GM21576 (cell line): Measurements from ENCODE around the gene YTHDC1.
"Not testable (repeated sequence)": the region's sequence is repeated elsewhere in the genome, so short reads cannot be mapped to it uniquely, and the experiment has no call there.

Experiments used
- ATAC-seq: cut with Tn5 transposase; IDR thresholded peaks from one replicate; pipeline ENCODE4 v1.9.1; 2021; ENCODE audit warnings: mild to moderate bottlenecking, moderate library complexity; ENCODE audit not compliant: unreplicated experiment

Gene YTHDC1

GRCh38 chr4:68349649-68350360 lies at the start of gene YTHDC1:
YTHDC1 (minus strand) TSS chr4:68350090; CDS start chr4:68349753, 337 bp downstream.
- peak; percentile 97 for ATAC-seq

DNA sequence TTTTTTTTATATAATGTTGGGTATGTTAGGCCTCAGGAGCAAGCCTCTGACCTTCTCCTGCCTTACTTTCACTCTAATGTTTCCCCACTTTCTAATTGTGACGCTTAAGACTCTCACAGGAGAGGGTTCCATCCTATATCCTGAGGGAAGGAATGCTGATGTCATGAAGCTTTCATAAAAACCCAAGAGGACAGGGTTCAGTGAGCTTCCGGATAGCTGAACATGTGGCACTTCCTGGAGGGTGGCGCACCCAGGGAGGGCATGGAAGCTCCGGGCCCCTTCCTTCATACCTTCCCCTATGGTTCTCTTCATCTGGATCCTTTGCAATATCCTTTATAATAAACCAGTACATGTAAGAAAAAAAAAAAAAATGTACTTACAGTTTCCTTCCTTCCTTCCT lies 49.4 kb upstream of the YTHDC1 start:
- ATAC-seq = no peak

DNA sequence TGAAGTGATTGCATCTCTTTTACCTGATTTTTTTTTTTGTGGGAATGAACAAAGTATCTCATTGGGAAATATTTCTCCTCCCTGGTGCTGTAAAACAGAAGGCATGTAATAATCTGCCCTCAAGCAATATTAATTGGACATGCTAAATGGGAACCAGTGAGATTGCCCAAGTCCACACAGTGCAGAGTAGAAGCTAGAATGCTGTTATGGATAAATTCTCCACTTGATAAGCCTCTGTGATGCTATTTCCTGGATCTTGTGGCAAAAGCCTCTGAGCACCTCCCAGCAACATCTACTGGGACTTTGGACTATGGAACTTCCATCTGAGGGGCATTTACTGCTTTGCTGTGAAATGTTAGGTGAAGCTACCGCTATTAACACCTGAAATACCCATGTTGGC lies 46.9 kb upstream of the YTHDC1 start:
- ATAC-seq = no peak

- no peak for ATAC-seq
Measured at GRCh38 chr4:68391436-68391835, 41.5 kb upstream of the YTHDC1 start.

DNA sequence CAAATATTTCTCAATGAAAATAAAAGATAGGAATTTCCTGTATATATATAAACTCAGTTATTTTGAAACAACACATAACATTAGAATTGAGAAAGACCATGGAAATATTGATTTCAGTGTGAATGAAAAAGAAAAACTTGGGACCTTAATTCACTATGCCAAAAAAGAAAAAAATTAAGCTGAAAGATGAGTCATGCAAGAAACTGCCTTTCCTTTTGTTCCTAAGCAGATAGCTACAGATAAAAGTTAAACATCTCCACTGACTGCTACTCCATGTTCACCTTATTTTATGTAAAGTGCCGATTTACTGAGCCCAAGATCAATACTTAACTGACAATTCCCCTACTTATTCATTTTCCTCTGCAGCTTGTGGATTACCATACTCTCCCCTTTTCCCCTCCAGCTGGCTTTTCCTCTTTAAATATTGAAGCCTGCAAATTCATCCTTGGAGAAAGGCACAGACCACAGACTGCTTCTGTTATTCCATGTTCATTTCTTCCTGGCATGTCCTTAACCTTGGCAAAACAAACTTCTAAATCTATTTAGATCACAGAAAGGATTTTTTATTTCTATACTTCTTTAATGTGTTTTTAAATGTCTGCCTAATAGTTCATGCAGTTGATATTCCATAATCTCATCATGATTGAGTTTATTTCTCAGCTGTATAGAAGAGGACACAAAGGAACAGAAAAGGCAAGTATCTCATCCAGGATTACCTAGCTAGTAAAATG lies 40.5 kb upstream of the YTHDC1 start:
- no peak for ATAC-seq

DNA sequence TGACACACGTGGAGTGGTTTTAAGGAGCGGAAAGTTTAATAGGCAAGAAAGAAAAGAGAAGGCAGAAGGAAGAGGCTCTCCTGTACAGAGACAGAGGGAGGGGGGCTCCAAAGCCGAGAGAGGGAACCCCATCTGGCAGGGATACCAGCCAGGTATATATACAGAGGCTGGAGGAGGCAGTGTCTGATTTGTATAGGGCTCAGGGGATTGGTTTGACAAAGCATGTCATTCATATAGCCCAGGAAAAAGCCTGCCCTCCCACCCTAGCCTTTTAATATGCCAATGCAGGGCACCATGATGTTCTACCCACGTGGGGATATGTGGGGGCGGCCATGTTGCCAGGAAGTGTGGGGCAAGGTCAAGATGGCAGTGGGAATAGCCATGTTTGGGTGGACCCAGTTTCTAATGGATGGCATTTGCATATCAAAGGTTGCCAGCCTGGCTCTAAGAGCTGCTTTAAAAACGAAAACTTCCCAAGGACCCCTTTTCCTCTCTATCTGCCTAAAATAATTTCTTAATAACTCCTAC lies 39.6 kb upstream of the YTHDC1 start:
- ATAC-seq = not testable (repeated sequence)

DNA sequence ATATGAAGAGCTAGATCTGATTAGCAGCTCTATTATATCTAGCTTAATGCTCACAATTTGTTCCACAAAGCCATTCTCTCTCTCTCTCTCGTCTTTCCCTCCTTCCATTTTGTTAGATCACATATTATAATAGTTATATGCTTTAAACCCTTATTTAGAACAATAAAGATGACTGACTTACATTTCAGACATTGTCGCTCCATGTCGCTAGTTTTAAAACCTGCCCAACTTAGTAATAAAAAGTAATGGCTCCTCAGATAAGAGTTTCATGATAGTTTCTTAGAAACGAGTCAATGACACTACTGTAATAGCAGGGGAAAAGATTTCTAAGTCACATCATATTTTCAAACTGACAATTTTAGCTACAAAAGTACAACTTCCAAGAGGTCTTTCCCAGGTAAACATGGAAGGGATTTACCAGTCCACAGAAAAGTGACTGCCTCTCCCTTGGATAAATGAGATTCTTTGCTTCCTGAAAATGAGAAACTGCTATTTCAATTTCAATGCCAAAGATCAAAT lies 38.5 kb upstream of the YTHDC1 start:
- no peak for ATAC-seq

- ATAC-seq = no peak
Measured at GRCh38 chr4:68385267-68385666, 35.4 kb upstream of the YTHDC1 start.

DNA sequence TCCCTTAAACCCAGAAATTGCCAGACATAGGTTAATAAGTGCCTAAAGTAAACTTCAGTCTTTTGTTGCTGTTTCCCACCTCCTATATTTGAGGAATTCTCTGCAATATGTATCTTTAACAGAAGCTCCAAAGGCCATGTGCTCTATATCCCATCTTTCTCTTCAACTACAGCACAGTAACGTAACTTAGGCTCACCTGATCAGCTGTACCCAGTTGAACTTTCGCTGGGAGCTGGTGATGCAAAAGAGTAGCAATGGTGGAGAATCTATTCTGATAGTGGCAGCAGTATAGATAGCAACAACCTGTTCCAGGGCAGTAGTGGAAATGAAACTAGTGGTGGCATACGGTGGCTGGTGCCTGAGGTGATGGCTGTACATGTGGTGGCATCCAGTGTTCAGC lies 33.2 kb upstream of the YTHDC1 start:
- no peak for ATAC-seq

DNA sequence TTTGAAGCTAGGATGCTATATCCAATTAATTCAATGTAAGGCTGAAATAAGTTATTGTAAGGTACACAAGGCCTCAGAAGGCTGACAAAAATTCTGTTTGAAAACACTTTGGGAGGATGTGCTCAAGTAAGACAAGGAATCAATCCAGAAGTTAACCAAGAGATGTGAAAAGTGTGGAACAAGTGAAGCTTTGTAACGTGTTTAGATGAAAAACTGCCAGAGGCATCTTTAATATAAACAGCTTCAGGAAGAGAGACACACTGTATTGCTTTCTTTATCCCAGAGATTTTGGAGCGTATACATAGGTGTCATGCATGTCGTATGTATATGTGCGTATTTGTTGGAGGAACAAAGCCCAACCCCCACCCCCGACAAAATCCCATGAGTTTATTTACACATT lies 28.3 kb upstream of the YTHDC1 start:
- ATAC-seq = no peak

DNA sequence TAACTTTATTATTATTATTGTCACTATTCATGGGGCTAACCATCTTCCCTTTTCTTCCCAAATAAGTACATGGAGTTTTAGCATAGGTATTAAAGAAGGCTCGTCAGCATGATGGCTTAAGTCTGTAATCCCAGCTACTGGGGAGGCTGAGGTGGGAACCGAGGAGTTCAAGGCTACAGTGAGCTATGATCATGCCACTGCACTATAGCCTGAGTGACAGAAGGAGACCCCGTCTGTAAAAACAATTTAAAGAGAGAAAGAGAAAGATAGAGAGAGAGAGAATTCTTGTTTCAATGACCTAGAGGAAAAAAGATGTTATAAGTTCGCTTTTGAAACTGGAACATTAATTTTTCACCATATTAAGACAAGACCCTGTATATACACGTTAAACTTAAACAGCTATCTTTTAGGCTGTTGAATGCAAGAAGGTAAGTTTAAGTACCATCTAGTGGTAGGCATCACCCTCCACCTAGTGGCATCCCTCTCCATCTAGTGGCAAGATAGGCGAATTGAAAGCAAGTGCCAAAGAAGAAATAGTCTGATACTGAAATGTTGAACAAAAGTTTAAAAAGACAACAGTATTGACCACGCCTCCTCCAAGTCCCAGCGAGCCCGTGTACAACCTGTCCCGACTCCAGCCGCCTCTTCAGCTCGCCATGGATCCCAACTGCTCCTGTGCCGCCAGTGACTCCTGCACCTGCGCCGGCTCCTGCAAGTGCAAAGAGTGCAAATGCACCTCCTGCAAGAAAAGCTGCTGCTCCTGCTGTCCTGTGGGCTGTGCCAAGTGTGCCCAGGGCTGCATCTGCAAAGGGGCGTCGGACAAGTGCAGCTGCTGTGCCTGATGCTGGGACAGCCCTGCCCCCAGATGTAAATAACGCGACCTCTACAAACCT lies 26.0 kb upstream of the YTHDC1 start:
- ATAC-seq = peak; percentile 66

DNA sequence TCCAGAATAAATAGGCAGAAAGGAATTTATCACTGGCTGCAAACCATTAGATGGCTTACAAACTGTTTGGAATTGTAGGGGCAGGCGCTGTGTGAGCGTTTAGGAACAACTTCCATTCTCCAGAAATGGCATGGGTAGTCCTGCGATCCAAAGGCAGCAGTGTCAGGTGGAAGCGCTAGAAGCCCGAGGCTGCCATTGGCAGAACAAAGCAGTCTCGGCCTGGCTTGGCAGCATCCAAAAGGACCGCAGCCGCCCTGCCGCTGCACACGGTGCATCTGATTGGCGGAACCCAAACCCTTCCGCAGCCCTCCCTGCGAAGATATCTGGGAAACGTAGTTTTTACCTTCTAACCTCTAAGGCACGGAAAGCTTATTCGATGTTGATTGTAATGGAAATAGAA lies 23.6 kb upstream of the YTHDC1 start:
- peak; percentile 92 for ATAC-seq

- ATAC-seq = no peak
Measured at GRCh38 chr4:68372588-68372987, 22.7 kb upstream of the YTHDC1 start.

DNA sequence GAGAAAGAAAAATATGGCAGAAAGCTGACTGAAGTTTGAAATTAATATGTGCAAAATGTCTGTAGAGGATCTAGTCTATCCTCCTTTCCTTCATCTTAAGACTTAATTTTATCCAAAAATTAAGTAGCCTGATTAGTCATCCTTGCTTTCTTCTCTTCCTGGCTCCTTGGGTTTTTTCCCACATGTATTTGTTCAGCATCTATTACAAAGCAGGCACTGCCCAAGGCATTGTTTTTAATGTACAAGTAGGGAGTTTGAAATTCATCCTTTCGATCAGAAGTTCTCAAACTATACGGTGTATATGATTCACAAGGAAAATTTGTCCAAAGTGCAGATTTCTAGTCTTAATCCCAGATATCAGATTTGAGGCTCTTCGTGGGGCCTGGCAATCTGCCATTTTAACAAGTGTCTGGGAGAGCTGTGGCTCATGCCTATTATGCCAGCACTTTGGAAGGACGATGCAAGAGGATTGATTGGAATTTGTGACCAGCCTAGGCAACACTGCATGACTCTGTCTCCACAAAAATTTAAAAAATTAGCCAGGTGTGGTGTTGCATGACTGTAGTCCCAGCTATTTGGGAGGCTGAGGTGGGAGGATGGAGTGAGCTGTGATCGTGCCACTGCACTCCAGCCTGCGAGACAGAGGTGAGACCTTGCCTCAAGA lies 19.4 kb upstream of the YTHDC1 start:
- ATAC-seq = no peak

DNA sequence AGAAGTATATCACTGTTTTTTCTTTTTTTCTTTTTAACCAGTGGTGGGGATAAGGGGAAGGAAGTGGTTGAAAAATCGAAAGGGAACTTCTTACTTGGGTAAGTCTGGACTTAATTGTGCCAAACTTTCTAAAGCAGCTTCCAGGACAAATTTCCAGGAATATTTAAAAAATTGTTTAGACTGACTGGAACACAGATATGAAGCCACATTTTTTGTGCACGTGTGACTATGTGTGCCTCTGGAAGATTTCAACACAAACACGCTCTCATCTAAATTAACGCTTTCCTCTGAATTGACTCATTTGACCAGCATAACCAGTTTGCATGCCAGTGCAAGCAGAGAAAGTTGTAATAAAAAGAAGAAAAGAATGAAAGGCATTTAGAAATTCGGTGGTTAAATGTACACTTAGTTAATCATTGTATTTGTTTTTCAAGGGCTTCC lies 18.8 kb upstream of the YTHDC1 start:
- ATAC-seq = no peak

DNA sequence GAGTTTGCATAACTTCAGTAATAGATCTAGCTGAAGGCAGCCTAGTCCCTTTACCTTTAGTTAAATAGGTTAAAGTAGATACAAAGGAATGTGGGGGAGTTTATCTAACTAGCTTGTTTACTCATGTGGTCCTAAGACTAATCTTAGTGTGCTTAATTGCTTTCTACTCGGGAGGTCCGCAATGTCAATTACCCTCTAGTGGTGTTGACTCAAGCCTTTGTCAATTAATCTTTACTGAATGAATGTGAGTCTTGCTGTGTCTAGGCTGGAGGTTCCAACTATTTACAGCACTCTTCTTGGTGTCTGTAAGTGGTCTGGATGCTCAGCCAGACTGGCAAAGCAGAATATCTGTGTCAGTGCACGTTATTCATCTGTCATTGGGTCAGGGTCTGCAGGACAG lies 17.9 kb upstream of the YTHDC1 start:
- no peak for ATAC-seq

GRCh38 chr4:68366600-68366999 lies 16.7 kb upstream of the YTHDC1 start:
- ATAC-seq = no peak

- ATAC-seq = no peak
Measured at GRCh38 chr4:68365068-68365467, 15.2 kb upstream of the YTHDC1 start.

GRCh38 chr4:68361146-68361589 lies 11.3 kb upstream of the YTHDC1 start:
- ATAC-seq = no peak

DNA sequence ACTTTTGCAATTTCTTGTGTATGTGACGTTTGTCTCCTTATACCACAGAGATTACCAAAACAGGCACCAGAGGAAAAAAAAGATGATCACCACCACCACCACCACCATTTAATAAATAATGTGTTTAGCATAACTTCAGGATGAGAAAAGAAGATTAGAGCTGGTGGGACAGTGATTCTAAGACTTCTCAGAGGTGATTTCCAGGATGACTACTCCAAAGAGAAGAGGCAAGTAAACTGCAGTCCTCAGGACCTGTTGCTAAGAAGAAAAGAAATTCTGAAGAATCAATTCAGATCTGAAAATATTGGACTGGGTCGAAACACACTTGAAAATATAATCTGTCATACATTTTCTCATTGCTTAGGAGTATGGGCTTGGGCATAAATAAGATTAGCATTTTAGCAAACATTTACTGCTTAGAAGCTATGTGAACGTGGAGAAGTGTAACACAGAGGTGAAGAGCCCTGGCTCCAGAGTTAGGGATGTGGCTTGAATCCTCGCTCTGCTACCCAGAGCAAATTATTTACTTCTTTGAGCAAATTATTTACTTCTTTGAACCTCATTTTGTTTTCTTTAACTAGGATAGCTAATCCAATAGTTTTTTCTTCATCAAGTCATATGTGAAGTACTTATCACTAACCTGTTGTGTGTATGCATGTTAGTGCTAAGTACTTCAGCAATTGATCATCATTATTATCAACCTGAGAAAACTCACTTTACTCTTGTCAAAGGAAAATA lies 10.5 kb upstream of the YTHDC1 start:
- ATAC-seq = no peak
